Esophagus muscularis mucosa (tissue), 4 donors: ENCODE data around the gene MB21D2. TPM values are rescaled to one million over a fixed set of nuclear protein-coding genes. Genes with fewer than 3 reads are reported as not detected.
A peak's percentile ranks its signal among the peaks of the same experiment; 100 is the strongest.

ENCODE experiments used
- DNase-seq: peaks from one replicate; pipeline ENCODE4 v3.0.0-alpha.2; 2017; ENCODE audit errors: extremely low spot score
- H3K27ac ChIP-seq, 4 donors: fragments of 200-600 bp; sonication (generic); replicated peaks in 1 of 4; 1 replicate in 3 of 4; 2 replicates in 1 of 4; pipeline ENCODE4 v1.5.1; 2016 to 2019; ENCODE audit warnings: mild to moderate bottlenecking in 1 of 4
- H3K27me3 ChIP-seq, 4 donors: fragments of 200-600 bp; sonication (generic); one replicate each; pipeline versions ENCODE4 v1.5.1 to v1.6.0; 2016 to 2019
- H3K36me3 ChIP-seq, 4 donors: fragments of 200-600 bp; sonication (generic); one replicate each; pipeline ENCODE4 v1.5.1; 2016 to 2019
- H3K4me1 ChIP-seq, 4 donors: fragments of 200-600 bp; sonication (generic); one replicate each; pipeline ENCODE4 v1.5.1; 2016 to 2019
- H3K4me3 ChIP-seq, 4 donors: fragments of 200-600 bp; sonication (generic); 1 replicate in 2 of 4; 2 replicates in 2 of 4; pipeline ENCODE4 v1.5.1; 2016 to 2019; ENCODE audit warnings: mild to moderate bottlenecking in 4 of 4, moderate library complexity in 1 of 4
- H3K9me3 ChIP-seq, 4 donors: fragments of 200-600 bp; sonication (generic); 1 replicate in 3 of 4; 2 replicates in 1 of 4; pipeline ENCODE4 v1.5.1; 2016 to 2019
- CTCF ChIP-seq, 3 experiments: fragments of 200-600 bp in 2 of 3; fragments of 450-650 bp in 1 of 3; sonication (generic) in 2 of 3; IDR thresholded peaks; one replicate each; pipeline ENCODE4 v1.5.1; 2017 to 2019; ENCODE audit warnings: antibody characterized with exemption in 3 of 3, mild to moderate bottlenecking in 2 of 3, moderate library complexity in 1 of 3
- EP300 ChIP-seq: sonication (generic); formaldehyde crosslinking; IDR thresholded peaks from one replicate; pipeline ENCODE4 v1.6.1; 2017; ENCODE audit warnings: antibody characterized with exemption
- POLR2A ChIP-seq: fragments of 450-650 bp; IDR thresholded peaks from one replicate; pipeline ENCODE4 v1.6.1; 2017; ENCODE audit warnings: antibody characterized with exemption, moderate library complexity, mild to moderate bottlenecking, low read depth
- POLR2AphosphoS5 ChIP-seq, 2 donors: sonication (generic); formaldehyde crosslinking; IDR thresholded peaks; one replicate each; pipeline ENCODE4 v1.6.1; 2017; ENCODE audit warnings: antibody characterized with exemption in 2 of 2
- WGBS: methylation state at CpG from one replicate; pipeline ENCODE4 v1.1.5; 2018; 5-methylcytosine and 5-hydroxymethylcytosine counted together
- intact Hi-C: fragments of 100-400 bp; cut with DNase I; formaldehyde crosslinking; loops from one replicate; pipeline ENCODE4 v1.15.1; 2023
- total RNA-seq, 4 donors: library from RNA; depleted of rRNA; stranded (reverse); fragments of >200 nt; gene quantifications; one replicate each; pipeline versions ENCODE4 v1.1.0 to v1.2.1, GENCODE V29; 2016

Gene MB21D2
- total RNA-seq, 4 donors from 2014 or later, result 5.4 to 11.5 (median 8.2) TPM

- H3K4me1 ChIP-seq, result peaks cover 6 to 34% (median 28%) of the 10 kb centered on the region in 4 donors
- H3K4me3 ChIP-seq, result no peak overlapping the region
- no peaks in the 10 kb centered on the region for H3K9me3 ChIP-seq
- DNase-seq, result no peak
- H3K27me3 ChIP-seq, result no peaks in the 10 kb centered on the region
- intact Hi-C loops, result no loop called here
- no peaks in the 10 kb centered on the region for H3K36me3 ChIP-seq
- no peak overlapping the region for H3K27ac ChIP-seq
- 46% methylated on average over 4 of the region's 4 CpGs for WGBS
- TF ChIP-seq CTCF (IDR thresholded peaks at IDR 0.05) (no peak), POLR2A (no peak), EP300 (no peak), POLR2AphosphoS5 (IDR thresholded peaks at IDR 0.05) (no peak)
Measured at GRCh38 chr3:192826214-192827006, 91.2 kb downstream of the MB21D2 start.

GRCh38 chr3:192825657-192826200 is 91.9 kb downstream of the MB21D2 start:
- H3K9me3 ChIP-seq, result no peaks in the 10 kb centered on the region
- no peak overlapping the region for H3K27ac ChIP-seq
- peaks cover 6 to 27% (median 21%) of the 10 kb centered on the region in 4 donors for H3K4me1 ChIP-seq
- no peaks in the 10 kb centered on the region for H3K36me3 ChIP-seq
- no peak overlapping the region for H3K4me3 ChIP-seq
- TF ChIP-seq CTCF (IDR thresholded peaks at IDR 0.05), result peak in 1 of 3 experiments; percentile 11
- no peak for TF ChIP-seq POLR2AphosphoS5 (IDR thresholded peaks at IDR 0.05)
- WGBS, result 59% methylated on average over 2 of the region's 2 CpGs
- no peak for DNase-seq
- no peaks in the 10 kb centered on the region for H3K27me3 ChIP-seq
- intact Hi-C loops, result no loop called here

- Histone ChIP-seq H3K27ac (no peak overlapping the region), H3K4me3 (no peak overlapping the region), H3K27me3 (no peaks in the 10 kb centered on the region), H3K4me1 (peaks cover 6 to 25% (median 20%) of the 10 kb centered on the region in 4 donors), H3K9me3 (no peaks in the 10 kb centered on the region), H3K36me3 (no peaks in the 10 kb centered on the region)
- intact Hi-C loops, result no loop called here
- WGBS, result 65% methylated on average over 1 of the region's 1 CpG
- TF ChIP-seq CTCF (IDR thresholded peaks at IDR 0.05), result no peak
- TF ChIP-seq POLR2A, result no peak
- TF ChIP-seq POLR2AphosphoS5 (IDR thresholded peaks at IDR 0.05), result no peak
- DNase-seq, result no peak
Measured at GRCh38 chr3:192825216-192825615, 92.4 kb downstream of the MB21D2 start.

GRCh38 chr3:192824313-192824712 is 93.3 kb downstream of the MB21D2 start:
- H3K27me3 ChIP-seq, result no peaks in the 10 kb centered on the region
- H3K4me1 ChIP-seq, result peaks cover 6 to 29% (median 25%) of the 10 kb centered on the region in 4 donors
- no peak for DNase-seq
- H3K9me3 ChIP-seq, result no peaks in the 10 kb centered on the region
- H3K36me3 ChIP-seq, result no peaks in the 10 kb centered on the region
- H3K27ac ChIP-seq, result no peak overlapping the region
- H3K4me3 ChIP-seq, result no peak overlapping the region
- 95% methylated on average over 2 of the region's 2 CpGs for WGBS
- intact Hi-C loops, result no loop called here
- TF ChIP-seq POLR2A, result no peak
- TF ChIP-seq EP300, result no peak
- TF ChIP-seq POLR2AphosphoS5 (IDR thresholded peaks at IDR 0.05), result no peak
- no peak for TF ChIP-seq CTCF (IDR thresholded peaks at IDR 0.05)
